ENCODE data around the gene CARD10.

GRCh38 chr22:37505565-37505964 lies 13.7 kb downstream of the CARD10 start:
- TF ChIP-seq EZH2 (IDR thresholded peaks at IDR 0.05; ENCODE audit: borderline replicate concordance, low read depth, low read length, poor library complexity, severe bottlenecking) (no peak), CTCF (conservative IDR thresholded peaks at IDR 0.05; ENCODE audit: low read depth, low read length) (no peak)

Measured in A673 (cell line).